Keratinocyte (primary cell): ENCODE data around the gene IDI1. TPM values are rescaled to one million over a fixed set of nuclear protein-coding genes. Genes with fewer than 3 reads are reported as not detected.

Source experiments
- DNase-seq: peaks from one replicate; pipeline ENCODE4 v3.0.0-alpha.2; 2011; ENCODE audit warnings: low read depth, missing footprints, low spot score
- FAIRE-seq: peaks from 2 replicates; lab custom pipeline; 2011; peaks lifted over from hg19 to GRCh38; lab: Jason Lieb, UNC
- H2AFZ ChIP-seq: 2 replicates; pipeline ENCODE4 v1.6.0; 2012; ENCODE audit warnings: low read length, control low read depth, inconsistent platforms; ENCODE audit not compliant: control insufficient read depth
- H3K27ac ChIP-seq: 2 replicates; pipeline ENCODE4 v1.5.1; 2011; ENCODE audit warnings: low read length; ENCODE audit not compliant: control insufficient read depth, insufficient read depth
- H3K27me3 ChIP-seq: 3 replicates; pipeline ENCODE4 v1.6.0; 2011; ENCODE audit warnings: low read length; ENCODE audit not compliant: control insufficient read depth, insufficient read depth; ENCODE audit errors: extremely low read depth
- H3K36me3 ChIP-seq, 2 experiments: 2 replicates in 1 of 2; 3 replicates in 1 of 2; pipeline ENCODE4 v1.5.1; 2011; ENCODE audit warnings: low read length in 2 of 2, mild to moderate bottlenecking in 1 of 2; ENCODE audit not compliant: control insufficient read depth in 2 of 2, insufficient read depth in 2 of 2; ENCODE audit errors: extremely low read depth in 1 of 2
- H3K4me1 ChIP-seq: 3 replicates; pipeline ENCODE4 v1.5.1; 2011; ENCODE audit warnings: low read length; ENCODE audit not compliant: control insufficient read depth, insufficient read depth; ENCODE audit errors: extremely low read depth
- H3K4me2 ChIP-seq: 3 replicates; pipeline ENCODE4 v1.6.0; 2011; ENCODE audit warnings: low read depth, low read length; ENCODE audit not compliant: control insufficient read depth, insufficient read depth; ENCODE audit errors: extremely low read depth
- H3K4me3 ChIP-seq, 3 experiments: fragments of 200-600 bp in 1 of 3; sonication (generic) in 1 of 3; 2 replicates in 2 of 3; 3 replicates in 1 of 3; pipeline ENCODE4 v1.5.1; 2011 to 2016; ENCODE audit warnings: low read length in 3 of 3, mild to moderate bottlenecking in 3 of 3, control low read depth in 2 of 3, inconsistent platforms in 1 of 3, low read depth in 1 of 3, mixed read lengths in 1 of 3, mixed run types in 1 of 3, moderate library complexity in 1 of 3; ENCODE audit not compliant: control insufficient read depth in 2 of 3, insufficient read depth in 2 of 3; ENCODE audit errors: extremely low read depth in 1 of 3
- H3K79me2 ChIP-seq: 2 replicates; pipeline ENCODE4 v1.6.0; 2012; ENCODE audit warnings: low read length; ENCODE audit not compliant: control insufficient read depth, insufficient read depth
- H3K9ac ChIP-seq: 3 replicates; pipeline ENCODE4 v1.6.0; 2011; ENCODE audit warnings: low read length; ENCODE audit not compliant: control insufficient read depth, insufficient read depth; ENCODE audit errors: extremely low read depth
- H3K9me1 ChIP-seq: 3 replicates; pipeline ENCODE4 v1.6.0; 2011; ENCODE audit warnings: low read length; ENCODE audit not compliant: control insufficient read depth, insufficient read depth; ENCODE audit errors: extremely low read depth
- H3K9me3 ChIP-seq: 2 replicates; pipeline ENCODE4 v1.5.1; 2012; ENCODE audit warnings: low read depth, low read length; ENCODE audit not compliant: control insufficient read depth
- H4K20me1 ChIP-seq: 3 replicates; pipeline ENCODE4 v1.6.0; 2011; ENCODE audit warnings: low read length; ENCODE audit not compliant: control insufficient read depth, insufficient read depth; ENCODE audit errors: extremely low read depth
- CTCF ChIP-seq, 3 experiments: IDR thresholded peaks in 1 of 3; conservative IDR thresholded peaks in 1 of 3; optimal IDR thresholded peaks in 1 of 3; 2 replicates in 2 of 3; 3 replicates in 1 of 3; pipeline versions ENCODE3 to v1.5.1; 2011; ENCODE audit warnings: low read length in 3 of 3, mild to moderate bottlenecking in 3 of 3, moderate library complexity in 2 of 3, control low read depth in 1 of 3, inconsistent platforms in 1 of 3; ENCODE audit not compliant: insufficient read depth in 2 of 3; ENCODE audit errors: extremely low read depth in 1 of 3
- EZH2 ChIP-seq: IDR thresholded peaks from one replicate; pipeline ENCODE4 v1.6.1; 2012; ENCODE audit warnings: inconsistent platforms, mild to moderate bottlenecking, low read length, moderate library complexity
- dilution Hi-C: fragments of 300-500 bp; cut with MboI; formaldehyde crosslinking; loops from one replicate; pipeline ENCODE4 v1.7.0; 2020; ENCODE audit warnings: low sequenced_read_pairs; ENCODE audit not compliant: extremely low pct_ligation_motif_present
- polyA plus RNA-seq, 5 experiments: library from polyadenylated mRNA; depleted of rRNA in 3 of 5; stranded (reverse) in 3 of 5; stranded (forward) in 1 of 5; unstranded in 1 of 5; fragments of >200 nt; gene quantifications; 1 replicate in 1 of 5; 2 replicates in 3 of 5; 3 replicates in 1 of 5; pipeline versions ENCODE4 v1.2.1 to v1.2.3, GENCODE V29; 2011 to 2012; ENCODE audit warnings: missing spikeins in 2 of 5, low read depth in 1 of 5, low replicate concordance in 1 of 5

The IDI1 gene
- polyA plus RNA-seq, 1 donor (not counting 4 experiments of a cell fraction or from before 2014, with no cell fraction given), result 298 TPM

GRCh38 chr10:1044964-1045363 lies 4.0 kb downstream of the IDI1 start:
- dilution Hi-C loops, result no loop called here
- no peak for TF ChIP-seq EZH2
- no peak for TF ChIP-seq CTCF (optimal IDR thresholded peaks at IDR 0.05 in 1 of 3, IDR thresholded peaks at IDR 0.05 in 1 of 3, conservative IDR thresholded peaks at IDR 0.05 in 1 of 3; ENCODE audit: extremely low read depth in 1 of 3, insufficient read depth in 2 of 3, low read length in 3 of 3)
- H3K4me1 ChIP-seq, result peaks cover 15% of the 10 kb centered on the region
- peaks cover 34% of the 10 kb centered on the region for H4K20me1 ChIP-seq
- H3K27me3 ChIP-seq, result no peaks in the 10 kb centered on the region
- H3K36me3 ChIP-seq, result peaks cover 18 to 27% of the 10 kb centered on the region in 2 experiments
- H3K9me3 ChIP-seq, result no peaks in the 10 kb centered on the region
- H3K79me2 ChIP-seq, result peaks cover 48% of the 10 kb centered on the region
- FAIRE-seq (no peak), DNase-seq (no peak)
- H3K9ac ChIP-seq, result no peak overlapping the region
- no peak overlapping the region for H3K4me3 ChIP-seq
- no peaks in the 10 kb centered on the region for H3K9me1 ChIP-seq
- no peak overlapping the region for H2AFZ ChIP-seq
- no peak overlapping the region for H3K4me2 ChIP-seq
- no peak overlapping the region for H3K27ac ChIP-seq

- Histone ChIP-seq H3K27ac (no peak overlapping the region), H3K27me3 (no peaks in the 10 kb centered on the region), H4K20me1 (peaks cover 34% of the 10 kb centered on the region), H3K9ac (no peak overlapping the region), H3K4me2 (no peak overlapping the region), H3K9me1 (no peaks in the 10 kb centered on the region), H3K4me3 (no peak overlapping the region), H3K36me3 (peaks cover 18 to 27% of the 10 kb centered on the region in 2 experiments), H3K79me2 (peaks cover 45% of the 10 kb centered on the region), H3K9me3 (no peaks in the 10 kb centered on the region), H2AFZ (no peak overlapping the region), H3K4me1 (peaks cover 15% of the 10 kb centered on the region)
- FAIRE-seq (no peak), DNase-seq (no peak)
- dilution Hi-C loops, result no loop called here
- no peak for TF ChIP-seq EZH2
- no peak for TF ChIP-seq CTCF (optimal IDR thresholded peaks at IDR 0.05 in 1 of 3, IDR thresholded peaks at IDR 0.05 in 1 of 3, conservative IDR thresholded peaks at IDR 0.05 in 1 of 3; ENCODE audit: extremely low read depth in 1 of 3, insufficient read depth in 2 of 3, low read length in 3 of 3)
Observed at GRCh38 chr10:1044146-1044545, 4.8 kb downstream of the IDI1 start.
